Fibroblast of the aortic adventitia (primary cell): ENCODE measurements around the gene ZFAND3. TPM values are rescaled to one million over a fixed set of nuclear protein-coding genes. Genes with fewer than 3 reads are reported as not detected.
"Not testable (repeated sequence)": the region's sequence is repeated elsewhere in the genome, so short reads cannot be mapped to it uniquely, and the experiment has no call there.

Experiments used
- DNase-seq: peaks from one replicate; pipeline ENCODE4 v3.0.0-alpha.2; 2010; ENCODE audit warnings: low read depth
- H3K4me3 ChIP-seq: 2 replicates; pipeline ENCODE4 v1.5.1; 2011; ENCODE audit warnings: low read depth, mild to moderate bottlenecking, control low read depth, low read length, moderate library complexity
- total RNA-seq: library from RNA; depleted of rRNA; stranded (reverse); fragments of >200 nt; gene quantifications from 2 replicates; pipeline ENCODE4 v1.2.3, GENCODE V29; 2012; ENCODE audit warnings: low replicate concordance
- TF ChIP-seq, protein P1 (sequence below): IDR thresholded peaks from 2 replicates; pipeline ENCODE4 v1.5.1; 2011; ENCODE audit warnings: mild to moderate bottlenecking, low read length, control low read depth, inconsistent platforms; ENCODE audit not compliant: insufficient read depth

ZFAND3 gene
- total RNA-seq, 1 donor: 31.3 TPM

DNA sequence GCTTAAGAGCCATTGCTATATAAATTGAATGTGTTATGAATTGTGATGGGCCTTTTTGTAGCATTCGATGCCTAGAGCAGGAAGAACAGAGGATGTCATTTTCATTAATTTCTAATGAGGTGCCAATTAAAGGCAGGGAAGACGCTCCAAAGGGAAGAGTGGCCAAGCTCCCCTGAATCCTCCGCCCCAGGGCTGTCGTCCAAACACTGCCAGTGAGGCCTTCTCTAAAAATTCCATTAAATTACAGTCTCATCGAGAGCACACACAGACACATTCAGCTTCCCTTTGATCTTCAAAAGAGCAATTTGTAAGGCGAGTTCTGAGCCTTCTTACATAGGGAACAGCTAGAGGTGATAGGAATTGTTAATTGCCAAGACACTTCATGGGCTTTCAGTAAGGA is 300.0 kb downstream of the ZFAND3 start:
- TF ChIP-seq, protein P1, sequence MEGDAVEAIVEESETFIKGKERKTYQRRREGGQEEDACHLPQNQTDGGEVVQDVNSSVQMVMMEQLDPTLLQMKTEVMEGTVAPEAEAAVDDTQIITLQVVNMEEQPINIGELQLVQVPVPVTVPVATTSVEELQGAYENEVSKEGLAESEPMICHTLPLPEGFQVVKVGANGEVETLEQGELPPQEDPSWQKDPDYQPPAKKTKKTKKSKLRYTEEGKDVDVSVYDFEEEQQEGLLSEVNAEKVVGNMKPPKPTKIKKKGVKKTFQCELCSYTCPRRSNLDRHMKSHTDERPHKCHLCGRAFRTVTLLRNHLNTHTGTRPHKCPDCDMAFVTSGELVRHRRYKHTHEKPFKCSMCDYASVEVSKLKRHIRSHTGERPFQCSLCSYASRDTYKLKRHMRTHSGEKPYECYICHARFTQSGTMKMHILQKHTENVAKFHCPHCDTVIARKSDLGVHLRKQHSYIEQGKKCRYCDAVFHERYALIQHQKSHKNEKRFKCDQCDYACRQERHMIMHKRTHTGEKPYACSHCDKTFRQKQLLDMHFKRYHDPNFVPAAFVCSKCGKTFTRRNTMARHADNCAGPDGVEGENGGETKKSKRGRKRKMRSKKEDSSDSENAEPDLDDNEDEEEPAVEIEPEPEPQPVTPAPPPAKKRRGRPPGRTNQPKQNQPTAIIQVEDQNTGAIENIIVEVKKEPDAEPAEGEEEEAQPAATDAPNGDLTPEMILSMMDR: no peak

DNA sequence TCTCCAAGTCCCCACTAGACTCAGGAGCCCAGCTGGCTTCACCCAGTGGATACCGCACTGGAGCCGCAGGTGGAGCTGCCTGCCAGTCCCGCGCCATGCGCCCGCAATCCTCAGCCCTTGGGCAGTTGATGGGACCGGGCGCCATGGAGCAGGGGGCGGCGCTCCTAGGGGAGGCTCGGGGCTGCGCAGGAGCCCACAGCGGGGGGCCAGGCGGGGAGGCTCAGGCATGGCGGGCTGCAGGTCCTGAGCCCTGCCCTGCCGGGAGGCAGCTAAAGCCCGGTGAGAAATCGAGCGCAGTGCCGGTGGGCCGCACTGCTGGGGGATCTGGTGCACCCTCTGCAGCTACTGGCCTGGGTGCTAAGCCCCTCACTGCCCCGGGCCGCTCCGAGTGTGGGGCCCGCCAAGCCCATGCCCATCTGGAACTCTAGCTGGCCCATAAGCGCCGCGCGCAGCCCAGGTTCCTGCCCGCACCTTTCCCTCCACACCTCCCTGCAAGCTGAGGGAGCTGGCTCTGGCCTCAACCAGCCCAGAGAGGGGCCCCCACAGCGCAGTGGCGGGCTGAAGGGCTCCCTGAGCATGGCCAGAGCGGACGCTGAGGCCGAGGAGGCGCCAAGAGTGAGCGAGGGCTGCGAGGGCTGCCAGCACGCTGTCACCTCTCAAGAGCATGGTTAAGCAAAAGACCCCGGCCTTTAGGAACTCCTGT is 304.8 kb downstream of the ZFAND3 start:
- not testable (repeated sequence) for DNase-seq, H3K4me3 ChIP-seq

More for the DNA sequence above, 300.0 kb downstream of the ZFAND3 start:
- DNase-seq: no peak
- no peak overlapping the region for H3K4me3 ChIP-seq

DNA sequence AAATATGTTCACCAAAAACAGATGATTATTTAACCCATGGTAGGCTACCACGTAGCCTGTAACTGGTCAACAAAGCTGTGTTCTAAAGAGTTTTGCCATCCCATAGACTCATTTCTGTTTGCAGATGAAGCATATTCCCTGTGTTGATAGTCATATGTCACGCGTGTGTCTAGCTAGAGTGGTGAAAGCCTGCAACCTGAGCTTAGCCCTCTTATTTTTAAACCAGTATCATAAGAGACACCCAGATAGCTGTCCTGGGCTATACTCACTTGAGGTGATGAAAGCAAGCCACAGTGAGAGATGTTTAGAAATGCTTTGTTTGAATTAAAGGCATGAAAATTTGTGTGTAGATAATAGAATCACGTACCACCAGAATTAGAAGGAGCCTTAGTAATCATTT is 307.8 kb downstream of the ZFAND3 start:
- TF ChIP-seq, protein P1: no peak
- DNase-seq: no peak
- no peak overlapping the region for H3K4me3 ChIP-seq

DNA sequence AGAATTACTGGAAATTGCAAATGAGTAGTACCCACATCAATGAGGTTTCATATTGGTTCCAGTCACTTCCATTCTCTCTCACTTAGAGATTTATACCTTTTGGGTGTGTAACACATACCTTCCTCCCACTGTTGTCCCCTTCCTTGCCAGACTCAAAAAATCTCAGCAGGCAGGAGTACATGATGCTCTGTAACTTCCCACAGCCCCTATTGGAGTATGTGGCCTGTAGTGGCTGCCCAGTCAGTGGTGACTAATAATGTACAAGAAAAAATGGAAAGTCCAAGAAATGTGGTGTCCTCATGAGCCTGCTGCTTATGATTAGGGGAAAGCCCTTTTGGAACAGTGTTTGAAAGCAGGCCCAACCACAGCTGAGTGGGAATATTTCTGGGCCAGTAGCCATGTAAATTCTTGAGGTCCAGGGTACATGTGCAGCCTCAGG is 312.0 kb downstream of the ZFAND3 start:
- DNase-seq: peak; percentile 98
- TF ChIP-seq, protein P1: no peak
- H3K4me3 ChIP-seq: no peak overlapping the region

DNA sequence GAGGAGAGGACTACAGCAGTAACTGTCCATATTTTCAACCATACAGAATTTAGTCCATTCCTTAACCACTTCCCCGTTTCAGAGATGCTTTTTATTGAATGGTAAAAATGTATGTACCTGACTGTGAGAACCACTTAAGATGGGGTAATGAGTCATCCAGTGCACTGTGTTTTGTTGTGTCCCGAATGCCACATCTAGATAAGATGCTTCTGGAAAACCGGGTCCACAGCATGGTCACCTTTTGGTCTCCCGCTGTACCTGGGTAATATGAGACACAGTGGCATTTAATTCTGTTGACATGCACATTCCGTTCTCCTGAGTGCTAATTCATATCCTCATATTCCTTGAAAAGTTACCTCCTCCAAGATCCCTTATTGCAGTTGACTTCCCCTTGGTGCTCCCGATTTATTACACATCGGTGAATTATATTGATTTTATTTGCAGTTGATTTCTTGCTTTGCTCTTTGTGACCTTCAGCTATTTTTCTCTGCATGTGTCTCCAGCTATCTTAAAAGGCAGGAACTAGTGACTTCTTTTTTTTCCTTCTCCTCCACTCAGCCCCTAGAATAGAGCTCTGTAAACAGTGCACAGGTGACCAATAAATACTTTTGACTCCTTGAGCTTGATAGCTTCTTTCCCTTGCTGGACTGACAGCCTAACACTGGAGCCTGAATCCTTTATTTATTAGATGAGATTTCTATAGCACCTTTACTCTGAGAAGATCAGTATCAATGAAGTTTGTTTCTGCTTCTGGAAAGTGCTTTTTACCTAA is 314.6 kb downstream of the ZFAND3 start:
- TF ChIP-seq, protein P1: no peak
- H3K4me3 ChIP-seq: no peak overlapping the region
- no peak for DNase-seq

DNA sequence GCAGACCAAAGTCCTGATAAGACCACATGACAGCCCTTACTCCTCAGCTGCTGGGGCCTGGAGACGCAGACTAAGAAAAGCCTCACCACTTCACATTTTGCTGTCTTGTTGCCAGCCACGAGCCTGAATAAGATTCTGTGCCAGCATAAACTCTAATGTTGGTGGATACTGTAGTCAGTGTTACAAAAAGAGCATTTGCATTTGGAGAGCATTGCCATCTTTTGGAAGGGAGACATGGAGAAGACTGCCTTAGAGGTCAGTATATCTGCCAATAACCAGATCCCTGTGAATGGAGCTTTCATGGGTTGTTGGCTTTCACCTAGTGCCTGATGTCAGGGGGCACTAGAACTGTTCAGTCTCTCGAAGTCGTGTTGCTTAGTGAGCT is 315.2 kb downstream of the ZFAND3 start:
- H3K4me3 ChIP-seq: no peak overlapping the region
- TF ChIP-seq, protein P1: no peak
- DNase-seq: no peak

DNA sequence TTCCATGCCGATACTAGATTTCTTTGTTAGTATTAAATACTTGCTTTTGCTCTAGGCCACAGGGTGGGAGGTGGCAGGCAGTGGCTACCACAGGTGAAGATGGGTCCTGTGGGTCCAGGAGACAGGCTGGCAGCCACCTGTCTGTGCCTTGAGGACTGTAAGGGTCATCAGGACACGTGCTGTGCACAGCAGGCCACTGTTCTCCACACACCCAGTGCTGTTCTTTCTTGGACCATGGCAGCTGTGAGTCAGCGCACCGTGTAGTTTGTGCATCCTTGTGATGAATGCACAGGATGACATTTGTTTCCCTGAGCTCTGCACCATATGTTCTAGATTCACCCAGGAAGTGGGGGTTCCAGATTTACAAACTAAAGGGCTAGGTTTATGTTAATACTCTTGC is 317.0 kb downstream of the ZFAND3 start:
- TF ChIP-seq, protein P1: no peak
- DNase-seq: no peak
- no peak overlapping the region for H3K4me3 ChIP-seq
